ENCODE measurements around the gene SYNE4. TPM values are rescaled to one million over a fixed set of nuclear protein-coding genes. Genes with fewer than 3 reads are reported as not detected.

Gene SYNE4
- total and polyA plus RNA-seq, 2 experiments from 2014 or later: 6.3 to 8.7 TPM

DNA sequence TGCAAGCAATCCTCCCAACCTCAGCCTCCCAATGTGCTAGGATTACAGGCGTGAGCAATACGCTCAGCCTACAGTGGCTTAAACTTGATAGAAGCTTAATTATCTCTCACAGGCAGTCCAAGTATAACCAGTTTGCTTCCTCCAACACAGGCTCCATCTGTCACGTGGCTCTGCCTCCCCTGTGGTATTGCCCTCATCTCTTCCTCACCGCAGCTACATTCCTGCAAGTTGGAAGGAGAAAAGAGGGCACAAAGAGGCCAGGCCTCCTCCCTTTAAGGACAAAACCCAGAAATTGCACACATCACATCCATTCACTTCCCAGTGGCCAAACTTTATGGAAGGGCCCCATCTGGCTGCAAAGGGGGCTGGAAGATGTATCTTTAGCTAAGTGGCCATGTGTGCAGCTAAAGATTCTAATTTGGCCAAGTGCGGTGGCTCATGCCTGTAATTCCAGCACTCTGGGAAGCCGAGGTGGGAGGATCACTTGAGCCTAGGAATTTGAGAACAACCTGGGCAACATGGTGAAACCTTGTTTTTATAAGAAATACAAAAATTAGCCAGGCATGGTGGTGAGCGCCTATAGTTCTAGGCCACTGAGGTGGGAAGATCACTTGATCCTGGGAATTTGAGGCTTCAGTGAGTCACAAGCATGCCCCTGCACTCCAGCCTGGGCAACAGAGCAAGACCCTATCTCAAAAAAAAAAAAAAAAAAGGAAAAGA, 16.7 kb downstream of the SYNE4 start:
- no peaks in the 10 kb centered on the region for H3K36me3 ChIP-seq
- H3K4me3 ChIP-seq: no peak overlapping the region

DNA sequence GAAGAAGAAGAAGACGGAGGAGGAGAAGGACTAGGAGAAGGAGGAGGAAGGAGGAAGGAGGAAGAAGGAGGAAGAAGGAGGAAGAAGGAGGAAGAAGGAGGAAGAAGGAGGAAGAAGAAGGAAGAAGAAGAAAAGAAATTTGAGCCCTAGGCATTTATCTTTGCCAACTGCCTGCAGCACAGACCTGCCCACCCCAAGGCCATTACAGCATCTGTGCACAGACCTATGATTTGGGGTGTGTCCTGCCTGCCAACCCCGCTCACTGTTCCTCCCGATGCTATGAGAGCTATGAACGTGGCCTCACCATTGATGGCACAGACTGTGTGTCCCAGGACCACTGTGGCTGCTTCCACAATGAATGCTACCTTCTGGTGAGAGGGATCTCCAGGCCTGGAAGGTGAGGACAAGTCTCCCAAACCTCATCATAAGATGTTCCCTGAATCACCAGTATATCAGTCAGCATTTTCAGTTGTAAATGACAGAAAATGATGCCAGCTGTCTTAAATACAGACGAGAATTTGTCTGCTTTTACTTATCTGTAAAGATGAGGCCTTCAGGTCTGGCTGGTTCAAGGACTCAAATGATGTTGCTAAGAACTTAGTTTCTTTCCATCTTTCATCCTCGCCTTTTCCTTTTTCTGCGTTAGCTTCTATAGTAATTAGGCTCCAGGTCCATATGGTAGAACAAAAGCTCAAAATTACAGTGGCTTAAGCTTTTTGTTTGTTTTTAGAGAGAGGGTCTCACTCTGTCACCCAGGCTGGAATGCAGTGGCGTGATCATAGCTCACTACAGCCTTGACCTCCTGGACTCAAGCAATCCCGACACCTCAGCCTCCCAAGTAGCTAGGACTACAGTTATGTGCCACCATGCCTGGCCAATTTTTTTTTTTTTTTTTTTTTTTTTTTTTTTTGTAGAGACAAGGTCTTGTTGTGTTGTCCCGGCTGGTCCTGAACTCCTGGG, 17.6 kb downstream of the SYNE4 start:
- H3K27me3 ChIP-seq: peaks cover 16% of the 10 kb centered on the region

More for the DNA sequence above, 16.7 kb downstream of the SYNE4 start:
- TF ChIP-seq, protein P1, sequence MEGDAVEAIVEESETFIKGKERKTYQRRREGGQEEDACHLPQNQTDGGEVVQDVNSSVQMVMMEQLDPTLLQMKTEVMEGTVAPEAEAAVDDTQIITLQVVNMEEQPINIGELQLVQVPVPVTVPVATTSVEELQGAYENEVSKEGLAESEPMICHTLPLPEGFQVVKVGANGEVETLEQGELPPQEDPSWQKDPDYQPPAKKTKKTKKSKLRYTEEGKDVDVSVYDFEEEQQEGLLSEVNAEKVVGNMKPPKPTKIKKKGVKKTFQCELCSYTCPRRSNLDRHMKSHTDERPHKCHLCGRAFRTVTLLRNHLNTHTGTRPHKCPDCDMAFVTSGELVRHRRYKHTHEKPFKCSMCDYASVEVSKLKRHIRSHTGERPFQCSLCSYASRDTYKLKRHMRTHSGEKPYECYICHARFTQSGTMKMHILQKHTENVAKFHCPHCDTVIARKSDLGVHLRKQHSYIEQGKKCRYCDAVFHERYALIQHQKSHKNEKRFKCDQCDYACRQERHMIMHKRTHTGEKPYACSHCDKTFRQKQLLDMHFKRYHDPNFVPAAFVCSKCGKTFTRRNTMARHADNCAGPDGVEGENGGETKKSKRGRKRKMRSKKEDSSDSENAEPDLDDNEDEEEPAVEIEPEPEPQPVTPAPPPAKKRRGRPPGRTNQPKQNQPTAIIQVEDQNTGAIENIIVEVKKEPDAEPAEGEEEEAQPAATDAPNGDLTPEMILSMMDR (IDR thresholded peaks at IDR 0.05; ENCODE audit: low read depth, low read length): no peak
- no peaks in the 10 kb centered on the region for H3K9me3 ChIP-seq (ENCODE audit: low read depth)
- peak in 1 of 2 donors; percentile 51 for DNase-seq (ENCODE audit: low read depth in 1 of 2, low spot score in 1 of 2)
- H3K4me1 ChIP-seq (ENCODE audit: low read depth): peaks cover 4% of the 10 kb centered on the region
- peaks cover 7% of the 10 kb centered on the region for H3K27me3 ChIP-seq
- H3K27ac ChIP-seq: no peak overlapping the region

DNA sequence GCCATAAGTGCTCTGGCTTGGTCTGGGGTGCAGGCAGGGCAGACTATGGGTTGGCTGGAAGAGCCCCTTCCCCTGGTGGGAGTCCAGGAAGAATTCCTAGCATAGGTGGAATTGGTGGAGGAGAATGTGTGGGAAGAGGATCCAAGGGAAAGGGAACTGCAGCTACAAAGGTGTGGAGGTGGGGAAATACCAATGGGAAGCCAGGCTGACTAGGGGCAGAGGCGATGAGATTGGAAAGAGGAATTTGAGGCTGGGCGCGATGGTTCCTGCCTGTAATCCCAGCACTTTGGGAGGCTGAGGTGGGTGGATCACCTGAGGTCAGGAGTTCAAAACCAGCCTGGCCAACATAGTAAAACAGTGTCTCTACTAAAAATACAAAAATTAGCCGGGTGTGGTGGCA, 18.5 kb downstream of the SYNE4 start:
- Histone ChIP-seq H3K4me3 (no peak overlapping the region), H3K27ac (no peak overlapping the region), H3K4me1 (ENCODE audit: low read depth) (no peaks in the 10 kb centered on the region), H3K27me3 (peaks cover 25% of the 10 kb centered on the region), H3K9me3 (ENCODE audit: low read depth) (no peaks in the 10 kb centered on the region), H3K36me3 (no peaks in the 10 kb centered on the region)
- no peak for DNase-seq (ENCODE audit: low read depth in 1 of 2, low spot score in 1 of 2)
- TF ChIP-seq, protein P1 (IDR thresholded peaks at IDR 0.05; ENCODE audit: low read depth, low read length): no peak

More for the DNA sequence above, 17.6 kb downstream of the SYNE4 start:
- H3K4me3 ChIP-seq: no peak overlapping the region
- no peaks in the 10 kb centered on the region for H3K9me3 ChIP-seq (ENCODE audit: low read depth)
- peaks cover 1% of the 10 kb centered on the region for H3K4me1 ChIP-seq (ENCODE audit: low read depth)
- TF ChIP-seq, protein P1 (IDR thresholded peaks at IDR 0.05; ENCODE audit: low read depth, low read length): no peak
- no peak for DNase-seq (ENCODE audit: low read depth in 1 of 2, low spot score in 1 of 2)
- no peaks in the 10 kb centered on the region for H3K36me3 ChIP-seq
- no peak overlapping the region for H3K27ac ChIP-seq

DNA sequence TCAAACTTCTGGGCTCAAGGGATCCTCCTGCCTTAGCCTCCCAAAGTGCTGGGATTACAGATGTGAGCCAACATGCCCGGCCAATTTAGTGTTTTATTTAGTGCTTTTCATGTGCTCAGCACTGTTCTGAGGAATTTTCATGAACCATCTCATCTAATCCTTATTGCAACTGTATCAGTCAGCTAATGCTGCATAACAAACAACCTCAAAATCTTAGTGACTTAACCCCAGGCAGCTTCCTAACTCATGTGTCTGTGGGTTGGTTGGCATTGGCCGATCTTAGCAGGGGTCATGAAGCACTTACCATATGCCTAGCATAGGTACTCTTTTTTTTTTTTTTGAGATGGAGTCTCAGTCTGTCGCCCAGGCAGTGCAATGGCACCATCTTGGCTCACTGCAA, 19.8 kb downstream of the SYNE4 start:
- H3K27ac ChIP-seq: no peak overlapping the region
- H3K9me3 ChIP-seq (ENCODE audit: low read depth): no peaks in the 10 kb centered on the region
- DNase-seq (ENCODE audit: low read depth in 1 of 2, low spot score in 1 of 2): no peak
- H3K4me1 ChIP-seq (ENCODE audit: low read depth): no peaks in the 10 kb centered on the region
- no peak overlapping the region for H3K4me3 ChIP-seq
- H3K36me3 ChIP-seq: no peaks in the 10 kb centered on the region
- TF ChIP-seq, protein P1 (IDR thresholded peaks at IDR 0.05; ENCODE audit: low read depth, low read length): no peak
- H3K27me3 ChIP-seq: peaks cover 30% of the 10 kb centered on the region

GRCh38 chr19:35987571-35987896, 21.1 kb downstream of the SYNE4 start:
- H3K36me3 ChIP-seq: no peaks in the 10 kb centered on the region
- no peak for DNase-seq (ENCODE audit: low read depth in 1 of 2, low spot score in 1 of 2)
- no peaks in the 10 kb centered on the region for H3K4me1 ChIP-seq (ENCODE audit: low read depth)
- H3K27ac ChIP-seq: no peak overlapping the region
- TF ChIP-seq, protein P1 (IDR thresholded peaks at IDR 0.05; ENCODE audit: low read depth, low read length): no peak
- H3K9me3 ChIP-seq (ENCODE audit: low read depth): no peaks in the 10 kb centered on the region
- peaks cover 30% of the 10 kb centered on the region for H3K27me3 ChIP-seq
- peak overlapping the region; percentile 24 for H3K4me3 ChIP-seq

Measured in cardiac muscle cell (in vitro differentiated cells and primary cell).